Trophoblast cell (in vitro differentiated cells and primary cell): ENCODE data around the gene STRADA. TPM values are rescaled to one million over a fixed set of nuclear protein-coding genes. Genes with fewer than 3 reads are reported as not detected.

Source experiments
- DNase-seq, 2 donors: peaks; one replicate each; pipeline ENCODE4 v3.0.0-alpha.2; 2016
- H2AFZ ChIP-seq: 2 replicates; pipeline ENCODE4 v1.6.1; 2013; ENCODE audit warnings: low read length, moderate library complexity, mild to moderate bottlenecking; ENCODE audit not compliant: insufficient read depth, poor library complexity
- H2AK5ac ChIP-seq: 2 replicates; pipeline ENCODE4 v1.6.1; 2013; ENCODE audit warnings: mild to moderate bottlenecking, low read length
- H2BK120ac ChIP-seq: 2 replicates; pipeline ENCODE4 v1.6.1; 2013; ENCODE audit warnings: low read length, mild to moderate bottlenecking, moderate library complexity; ENCODE audit not compliant: insufficient read depth, poor library complexity
- H2BK12ac ChIP-seq: 2 replicates; pipeline ENCODE4 v1.6.1; 2013; ENCODE audit warnings: mild to moderate bottlenecking, low read length, moderate library complexity
- H2BK5ac ChIP-seq: 2 replicates; pipeline ENCODE4 v1.6.1; 2013; ENCODE audit warnings: low read length, low read depth, moderate library complexity, mild to moderate bottlenecking; ENCODE audit not compliant: poor library complexity
- H3K14ac ChIP-seq: 2 replicates; pipeline ENCODE4 v1.6.1; 2013; ENCODE audit warnings: mild to moderate bottlenecking, low read length
- H3K18ac ChIP-seq: 2 replicates; pipeline ENCODE4 v1.6.1; 2013; ENCODE audit warnings: mild to moderate bottlenecking, low read length
- H3K23ac ChIP-seq: 2 replicates; pipeline ENCODE4 v1.6.1; 2013; ENCODE audit warnings: low read length
- H3K27ac ChIP-seq: 2 replicates; pipeline ENCODE4 v1.5.1; 2013; ENCODE audit warnings: low read depth, mild to moderate bottlenecking, inconsistent platforms, low read length, moderate library complexity
- H3K27me3 ChIP-seq: 2 replicates; pipeline ENCODE4 v1.6.1; 2013; ENCODE audit warnings: inconsistent platforms, mild to moderate bottlenecking, low read length, moderate library complexity; ENCODE audit not compliant: insufficient read depth
- H3K36me3 ChIP-seq, 2 experiments: 1 replicate in 1 of 2; 2 replicates in 1 of 2; pipeline ENCODE4 v1.6.1; 2013; ENCODE audit warnings: low read length in 2 of 2, mild to moderate bottlenecking in 2 of 2, moderate library complexity in 1 of 2; ENCODE audit not compliant: insufficient read depth in 2 of 2, control insufficient read depth in 1 of 2
- H3K4ac ChIP-seq: 2 replicates; pipeline ENCODE4 v1.6.1; 2013; ENCODE audit warnings: low read depth, mild to moderate bottlenecking, low read length, moderate library complexity
- H3K4me1 ChIP-seq, 2 experiments: 1 replicate in 1 of 2; 2 replicates in 1 of 2; pipeline ENCODE4 v1.6.1; 2013; ENCODE audit warnings: low read length in 2 of 2, mild to moderate bottlenecking in 2 of 2, moderate library complexity in 1 of 2; ENCODE audit not compliant: insufficient read depth in 2 of 2, control insufficient read depth in 1 of 2
- H3K4me2 ChIP-seq: 2 replicates; pipeline ENCODE4 v1.6.1; 2013; ENCODE audit warnings: inconsistent platforms, mild to moderate bottlenecking, low read length, moderate library complexity
- H3K4me3 ChIP-seq: 2 replicates; pipeline ENCODE4 v1.5.1; 2013; ENCODE audit warnings: mild to moderate bottlenecking, low read depth, low read length, inconsistent platforms
- H3K79me1 ChIP-seq: one replicate; pipeline ENCODE4 v1.6.1; 2013; ENCODE audit warnings: low read length
- H3K79me2 ChIP-seq: 2 replicates; pipeline ENCODE4 v1.6.1; 2013; ENCODE audit warnings: low read length, mild to moderate bottlenecking; ENCODE audit not compliant: control insufficient read depth, insufficient read depth, poor library complexity
- H3K9ac ChIP-seq: 2 replicates; pipeline ENCODE4 v1.6.1; 2013; ENCODE audit warnings: mild to moderate bottlenecking, low read length
- H3K9me3 ChIP-seq: 2 replicates; pipeline ENCODE4 v1.6.1; 2013; ENCODE audit warnings: low read depth, mild to moderate bottlenecking, control low read depth, inconsistent platforms, low read length; ENCODE audit not compliant: insufficient read depth
- H4K12ac ChIP-seq: 2 replicates; pipeline ENCODE4 v1.6.1; 2013; ENCODE audit warnings: low read depth, mild to moderate bottlenecking, low read length, moderate library complexity
- H4K8ac ChIP-seq: 2 replicates; pipeline ENCODE4 v1.6.1; 2013; ENCODE audit warnings: low read depth, mild to moderate bottlenecking, low read length, moderate library complexity
- H4K91ac ChIP-seq: one replicate; pipeline ENCODE4 v1.6.1; 2013; ENCODE audit warnings: low read depth, mild to moderate bottlenecking, low read length, moderate library complexity
- WGBS: extraction: QIAGEN DNeasy Blood & Tissue Kit; methylation state at CpG from one replicate; pipeline ENCODE4 v1.1.7; 2013; ENCODE audit warnings: missing lambda C conversion rate; ENCODE audit not compliant: insufficient read length, insufficient coverage; ENCODE audit errors: extremely low coverage; 5-methylcytosine and 5-hydroxymethylcytosine counted together
- polyA plus RNA-seq: library from polyadenylated mRNA; stranded (reverse); fragments of 200-250 nt; gene quantifications from 2 replicates; pipeline ENCODE4 v1.2.3, GENCODE V29; 2013

STRADA gene, protein sequence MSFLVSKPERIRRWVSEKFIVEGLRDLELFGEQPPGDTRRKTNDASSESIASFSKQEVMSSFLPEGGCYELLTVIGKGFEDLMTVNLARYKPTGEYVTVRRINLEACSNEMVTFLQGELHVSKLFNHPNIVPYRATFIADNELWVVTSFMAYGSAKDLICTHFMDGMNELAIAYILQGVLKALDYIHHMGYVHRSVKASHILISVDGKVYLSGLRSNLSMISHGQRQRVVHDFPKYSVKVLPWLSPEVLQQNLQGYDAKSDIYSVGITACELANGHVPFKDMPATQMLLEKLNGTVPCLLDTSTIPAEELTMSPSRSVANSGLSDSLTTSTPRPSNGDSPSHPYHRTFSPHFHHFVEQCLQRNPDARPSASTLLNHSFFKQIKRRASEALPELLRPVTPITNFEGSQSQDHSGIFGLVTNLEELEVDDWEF
- 13.0 and 13.1 TPM in 2 replicates for polyA plus RNA-seq

DNA sequence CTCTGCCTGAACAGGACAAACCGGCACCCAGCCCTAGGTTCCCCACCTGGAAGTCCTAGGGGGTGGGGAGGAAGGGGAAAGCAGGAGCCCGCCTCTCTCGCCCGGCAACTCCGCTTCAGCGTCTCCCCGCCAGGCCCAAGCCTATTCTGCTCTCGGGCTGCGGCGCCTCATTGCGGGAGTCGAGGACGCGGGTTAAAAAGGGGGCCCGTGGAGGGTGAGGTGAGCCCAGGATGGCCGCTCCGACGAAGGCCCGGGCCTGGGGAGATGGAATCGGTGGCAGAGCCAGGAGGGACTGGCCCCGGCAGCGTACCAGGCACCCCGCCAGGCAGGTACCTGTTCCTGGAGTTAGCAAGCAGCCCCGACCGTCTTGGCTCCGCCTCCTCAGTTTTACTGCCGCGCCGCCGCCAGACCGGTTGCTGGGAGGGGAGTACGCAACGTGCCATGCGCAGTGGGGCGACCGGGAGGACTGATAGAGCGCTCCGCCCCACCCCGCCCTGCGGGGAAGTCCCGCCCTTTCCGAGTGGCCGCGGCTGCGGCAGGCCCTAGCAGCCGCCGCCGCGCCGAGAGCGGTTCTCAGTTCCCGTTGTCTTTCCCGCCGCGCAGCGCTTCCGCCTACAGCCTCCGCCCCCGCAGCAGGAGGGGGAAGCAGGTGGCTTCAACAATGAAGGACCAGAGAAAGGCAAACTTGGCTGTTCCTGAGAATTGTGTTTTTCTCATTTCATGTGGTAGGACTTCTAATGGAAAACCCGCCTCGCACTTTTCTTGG, at the start of gene STRADA:
TSS of gene STRADA (minus strand) at position 392 of the 766 bp plus-strand sequence. CDS start 13,430 bp downstream, outside the sequence.
- Histone ChIP-seq H3K9me3 (no peaks in the 10 kb centered on the region), H3K36me3 (peaks cover 0 to 5% of the 10 kb centered on the region in 2 experiments), H3K4me3 (peak within 1 kb of the TSS; percentile 87), H3K79me2 (peaks cover 5% of the 10 kb centered on the region), H3K23ac (no peak within 1 kb of the TSS), H3K9ac (peak within 1 kb of the TSS; percentile 88), H3K79me1 (peaks cover 8% of the 10 kb centered on the region), H2BK5ac (peak within 1 kb of the TSS; percentile 81), H4K12ac (peak within 1 kb of the TSS; percentile 86), H2BK12ac (no peak within 1 kb of the TSS), H3K4ac (peak within 1 kb of the TSS; percentile 60), H4K91ac (peak within 1 kb of the TSS; percentile 90), H2AFZ (peak within 1 kb of the TSS; percentile 68), H3K14ac (peak within 1 kb of the TSS; percentile 68), H2AK5ac (no peak within 1 kb of the TSS), H2BK120ac (peak within 1 kb of the TSS; percentile 83), H3K27ac (peak within 1 kb of the TSS; percentile 92), H3K4me2 (peak within 1 kb of the TSS; percentile 97), H3K18ac (peak within 1 kb of the TSS; percentile 21), H3K4me1 (peaks cover 2 to 5% of the 10 kb centered on the region in 2 experiments), H3K27me3 (no peaks in the 10 kb centered on the region), H4K8ac (peak within 1 kb of the TSS; percentile 86)
- no CpG with 5 or more reads among the region's 61 CpGs for WGBS
- DNase-seq: peak; percentile 98 to 99

DNA sequence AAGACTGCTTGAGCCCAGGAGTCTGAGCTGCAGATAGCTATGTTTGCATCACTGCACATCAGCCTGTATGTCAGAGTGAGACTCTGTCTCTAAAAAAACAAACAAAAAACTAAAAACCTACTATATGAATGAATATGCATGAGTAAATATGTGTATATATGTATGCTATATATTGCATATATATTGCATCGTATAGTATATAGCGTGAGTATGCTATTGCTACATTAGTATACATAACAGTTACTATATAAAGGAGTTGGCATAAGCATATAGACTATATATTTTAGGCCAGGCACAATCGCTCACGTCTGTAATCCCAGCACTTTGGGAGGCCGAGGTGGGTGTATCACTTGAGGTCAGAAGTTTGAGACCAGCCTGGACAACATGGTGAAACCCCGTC, 48.5 kb upstream of the STRADA start:
- Histone ChIP-seq H3K27ac (no peak overlapping the region), H3K23ac (no peak overlapping the region), H3K79me1 (no peaks in the 10 kb centered on the region), H3K4me3 (no peak overlapping the region), H4K91ac (no peak overlapping the region), H3K4ac (no peak overlapping the region), H3K79me2 (peaks cover 1% of the 10 kb centered on the region), H2BK5ac (no peak overlapping the region), H4K8ac (no peak overlapping the region), H3K9me3 (no peaks in the 10 kb centered on the region), H2BK12ac (no peak overlapping the region), H3K4me2 (no peak overlapping the region), H3K9ac (no peak overlapping the region), H3K14ac (no peak overlapping the region), H4K12ac (no peak overlapping the region), H2BK120ac (no peak overlapping the region), H3K36me3 (peaks cover 49 to 56% of the 10 kb centered on the region in 2 experiments), H2AFZ (no peak overlapping the region), H3K27me3 (no peaks in the 10 kb centered on the region), H2AK5ac (no peak overlapping the region), H3K4me1 (no peaks in the 10 kb centered on the region), H3K18ac (no peak overlapping the region)
- no peak for DNase-seq
- no CpG with 5 or more reads among the region's 6 CpGs for WGBS

DNA sequence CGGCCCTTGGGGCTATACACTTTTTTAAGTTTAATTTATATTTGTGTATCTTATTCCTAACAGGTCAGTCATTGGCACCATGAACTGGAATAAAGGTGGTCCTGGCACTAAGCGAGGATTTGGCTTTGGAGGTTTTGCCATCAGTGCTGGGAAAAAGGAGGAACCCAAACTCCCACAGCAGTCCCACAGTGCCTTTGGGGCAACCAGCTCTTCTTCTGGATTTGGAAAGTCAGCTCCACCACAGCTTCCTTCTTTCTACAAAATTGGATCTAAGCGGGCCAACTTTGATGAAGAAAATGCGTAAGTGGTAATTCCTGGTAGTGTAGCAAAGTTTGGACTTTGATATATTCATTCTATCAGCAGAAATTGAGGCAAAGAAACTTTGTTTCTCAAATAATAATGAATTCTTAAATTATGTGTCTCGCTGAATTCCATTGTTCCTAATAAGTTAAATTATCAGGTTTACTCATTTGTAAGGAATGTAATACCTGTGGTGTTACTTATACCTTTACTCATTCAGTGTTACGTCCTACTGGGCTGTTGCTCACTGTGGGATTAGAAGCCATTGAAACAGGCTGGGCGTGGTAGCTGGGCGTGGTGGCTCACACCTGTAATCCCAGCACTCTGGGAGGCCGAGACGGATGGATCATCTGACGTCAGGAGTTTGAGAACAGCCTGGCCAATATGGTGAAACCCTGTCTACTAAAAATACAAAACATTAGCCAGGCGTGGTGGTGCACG, 45.5 kb upstream of the STRADA start:
- H3K14ac ChIP-seq: no peak overlapping the region
- H2BK5ac ChIP-seq: no peak overlapping the region
- H3K9ac ChIP-seq: no peak overlapping the region
- H3K4ac ChIP-seq: no peak overlapping the region
- no peaks in the 10 kb centered on the region for H3K4me1 ChIP-seq
- H3K36me3 ChIP-seq: peaks cover 41% of the 10 kb centered on the region in 2 experiments
- no peak overlapping the region for H3K4me3 ChIP-seq
- H2AK5ac ChIP-seq: no peak overlapping the region
- H3K4me2 ChIP-seq: no peak overlapping the region
- H2BK12ac ChIP-seq: no peak overlapping the region
- no peak overlapping the region for H2AFZ ChIP-seq
- no CpG with 5 or more reads among the region's 13 CpGs for WGBS
- H4K8ac ChIP-seq: no peak overlapping the region
- H3K79me2 ChIP-seq: peaks cover 9% of the 10 kb centered on the region
- no peak overlapping the region for H4K91ac ChIP-seq
- H3K9me3 ChIP-seq: no peaks in the 10 kb centered on the region
- H3K23ac ChIP-seq: no peak overlapping the region
- H2BK120ac ChIP-seq: no peak overlapping the region
- H3K79me1 ChIP-seq: no peaks in the 10 kb centered on the region
- H3K18ac ChIP-seq: no peak overlapping the region
- H4K12ac ChIP-seq: no peak overlapping the region
- H3K27ac ChIP-seq: no peak overlapping the region
- DNase-seq: peak in 1 of 2 donors; percentile 18
- H3K27me3 ChIP-seq: no peaks in the 10 kb centered on the region

DNA sequence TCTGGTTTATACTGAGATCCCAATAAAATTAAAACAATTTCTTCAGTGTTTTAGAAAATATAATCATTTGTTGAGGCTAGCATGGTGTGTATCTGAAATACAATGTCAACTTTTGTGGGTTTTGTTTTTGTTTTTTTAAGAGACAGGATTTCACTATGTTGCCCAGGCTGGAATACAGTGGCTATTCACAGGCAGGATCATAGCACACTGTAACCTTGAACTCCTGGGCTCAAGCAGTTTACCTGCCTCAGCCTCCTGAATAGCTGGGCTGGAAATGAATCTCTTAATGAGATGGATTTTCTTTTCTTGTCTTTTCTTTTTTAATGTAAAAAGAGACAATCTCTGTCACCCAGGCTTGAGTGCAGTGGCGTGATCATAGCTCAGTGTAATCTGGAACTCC, 44.5 kb upstream of the STRADA start:
- H2BK12ac ChIP-seq: no peak overlapping the region
- no peaks in the 10 kb centered on the region for H3K27me3 ChIP-seq
- H3K4me1 ChIP-seq: no peaks in the 10 kb centered on the region
- no peak for DNase-seq
- no peak overlapping the region for H3K9ac ChIP-seq
- peaks cover 9% of the 10 kb centered on the region for H3K79me2 ChIP-seq
- H3K9me3 ChIP-seq: no peaks in the 10 kb centered on the region
- H3K23ac ChIP-seq: no peak overlapping the region
- H2AK5ac ChIP-seq: no peak overlapping the region
- peaks cover 36 to 37% of the 10 kb centered on the region in 2 experiments for H3K36me3 ChIP-seq
- H3K18ac ChIP-seq: no peak overlapping the region
- H3K4ac ChIP-seq: no peak overlapping the region
- H3K79me1 ChIP-seq: no peaks in the 10 kb centered on the region
- no peak overlapping the region for H3K4me3 ChIP-seq
- H3K14ac ChIP-seq: no peak overlapping the region
- no peak overlapping the region for H2BK5ac ChIP-seq
- no peak overlapping the region for H2AFZ ChIP-seq
- H3K27ac ChIP-seq: no peak overlapping the region
- WGBS: no CpG with 5 or more reads among the region's 1 CpG
- H2BK120ac ChIP-seq: no peak overlapping the region
- H4K91ac ChIP-seq: no peak overlapping the region
- no peak overlapping the region for H3K4me2 ChIP-seq
- no peak overlapping the region for H4K8ac ChIP-seq
- no peak overlapping the region for H4K12ac ChIP-seq
